Activated naive CD4-positive, alpha-beta T cell treated with anti-CD3 and anti-CD28 coated beads, Interleukin-2, amount 10 ng/mL, durations not matched to agents 7 days and 5 days (primary cell): ENCODE data around the gene ADGRG7.
"Not testable (repeated sequence)": the region's sequence is repeated elsewhere in the genome, so short reads cannot be mapped to it uniquely, and the experiment has no call there.

Source experiments
- CTCF ChIA-PET: fragments of 350-600 bp; sonication (Branson Sonifier 250); formaldehyde crosslinking; loops from one replicate; lab custom pipeline; 2021; ENCODE audit warnings: antibody characterized with exemption; lab: Charles Lee
- DNase-seq: peaks from one replicate; pipeline ENCODE4 v3.0.0-alpha.2; 2020
- H3K27ac Mint-ChIP-seq: one replicate; pipeline ENCODE4 v1.8.0; 2021; ENCODE audit warnings: mild to moderate bottlenecking, moderate library complexity, mixed read lengths
- H3K27me3 Mint-ChIP-seq: one replicate; pipeline ENCODE4 v1.8.0; 2021; ENCODE audit warnings: mild to moderate bottlenecking, mixed read lengths
- H3K36me3 Mint-ChIP-seq: one replicate; pipeline ENCODE4 v1.8.0; 2021; ENCODE audit warnings: mixed read lengths
- H3K4me1 Mint-ChIP-seq: one replicate; pipeline ENCODE4 v1.8.0; 2021; ENCODE audit warnings: mixed read lengths
- H3K4me3 Mint-ChIP-seq: one replicate; pipeline ENCODE4 v1.8.0; 2021; ENCODE audit warnings: mild to moderate bottlenecking, moderate library complexity, mixed read lengths
- H3K9me3 Mint-ChIP-seq: one replicate; pipeline ENCODE4 v1.8.0; 2021; ENCODE audit warnings: mixed read lengths

ADGRG7 gene

GRCh38 chr3:100645913-100646312 lies 36.5 kb downstream of the ADGRG7 start:
- no peak overlapping the region for H3K4me3 Mint-ChIP-seq
- no peak for DNase-seq
- CTCF ChIA-PET: interaction anchor here (0.8 kb wide), 1 partner anchor 151 kb away, joined by 3 read pairs; no protein-coding TSS in a partner anchor
- peaks cover 19% of the 10 kb centered on the region for H3K4me1 Mint-ChIP-seq
- H3K27me3 Mint-ChIP-seq: peaks cover 8% of the 10 kb centered on the region
- H3K36me3 Mint-ChIP-seq: no peaks in the 10 kb centered on the region
- H3K9me3 Mint-ChIP-seq: no peaks in the 10 kb centered on the region
- no peak overlapping the region for H3K27ac Mint-ChIP-seq

- Mint-ChIP-seq H3K4me3 (no peak overlapping the region), H3K36me3 (peaks cover 2% of the 10 kb centered on the region), H3K9me3 (no peaks in the 10 kb centered on the region), H3K27me3 (peaks cover 5% of the 10 kb centered on the region), H3K27ac (no peak overlapping the region), H3K4me1 (peaks cover 16% of the 10 kb centered on the region)
- DNase-seq: no peak
- CTCF ChIA-PET: interaction anchor here (1.3 kb wide), 1 partner anchor 149 kb away, joined by 3 read pairs; no protein-coding TSS in a partner anchor
Measured at GRCh38 chr3:100647171-100647570, 37.8 kb downstream of the ADGRG7 start.

GRCh38 chr3:100647657-100648056 lies 38.3 kb downstream of the ADGRG7 start:
- H3K27me3 Mint-ChIP-seq: peaks cover 5% of the 10 kb centered on the region
- H3K4me3 Mint-ChIP-seq: no peak overlapping the region
- H3K9me3 Mint-ChIP-seq: no peaks in the 10 kb centered on the region
- H3K27ac Mint-ChIP-seq: no peak overlapping the region
- H3K4me1 Mint-ChIP-seq: peaks cover 16% of the 10 kb centered on the region
- CTCF ChIA-PET: interaction anchor here (0.6 to 1.3 kb wide), 2 partner anchors 45 to 149 kb away, joined by 3 read pairs; no protein-coding TSS in a partner anchor
- H3K36me3 Mint-ChIP-seq: peaks cover 2% of the 10 kb centered on the region
- no peak for DNase-seq

GRCh38 chr3:100650651-100651619 lies 41.5 kb downstream of the ADGRG7 start:
- Mint-ChIP-seq H3K27me3 (no peaks in the 10 kb centered on the region), H3K4me1 (peaks cover 16% of the 10 kb centered on the region), H3K27ac (peak overlapping the region; percentile 83), H3K9me3 (no peaks in the 10 kb centered on the region), H3K36me3 (peaks cover 2% of the 10 kb centered on the region), H3K4me3 (peak overlapping the region; percentile 29)
- DNase-seq: peak; percentile 40
- CTCF ChIA-PET: interaction anchor here (0.7 to 2.2 kb wide), 5 partner anchors 14 to 146 kb away, joined by 3 to 5 read pairs (median 4); partner anchors contain the start of gene TFG

- Mint-ChIP-seq H3K27me3 (peaks cover 4% of the 10 kb centered on the region), H3K36me3 (peaks cover 2% of the 10 kb centered on the region), H3K9me3 (no peaks in the 10 kb centered on the region), H3K4me3 (no peak overlapping the region), H3K27ac (no peak overlapping the region), H3K4me1 (peaks cover 16% of the 10 kb centered on the region)
- DNase-seq: no peak
- CTCF ChIA-PET: interaction anchor here (0.7 to 1.3 kb wide), 2 partner anchors 56 to 57 kb away, joined by 3 to 4 read pairs; no protein-coding TSS in a partner anchor
Measured at GRCh38 chr3:100653604-100654294, 44.3 kb downstream of the ADGRG7 start.

GRCh38 chr3:100656945-100657344 lies 47.5 kb downstream of the ADGRG7 start:
- H3K36me3 Mint-ChIP-seq: no peaks in the 10 kb centered on the region
- CTCF ChIA-PET: interaction anchor here (0.6 kb wide), 1 partner anchor 50 kb away, joined by 3 read pairs; no protein-coding TSS in a partner anchor
- no peaks in the 10 kb centered on the region for H3K9me3 Mint-ChIP-seq
- peaks cover 2% of the 10 kb centered on the region for H3K4me1 Mint-ChIP-seq
- no peak for DNase-seq
- H3K4me3 Mint-ChIP-seq: no peak overlapping the region
- H3K27me3 Mint-ChIP-seq: peaks cover 7% of the 10 kb centered on the region
- H3K27ac Mint-ChIP-seq: no peak overlapping the region

- H3K27me3 Mint-ChIP-seq, H3K4me3 Mint-ChIP-seq, DNase-seq, H3K36me3 Mint-ChIP-seq, CTCF ChIA-PET, H3K27ac Mint-ChIP-seq, H3K9me3 Mint-ChIP-seq: not testable (repeated sequence)
- peaks cover 35% of the 10 kb centered on the region for H3K4me1 Mint-ChIP-seq
Measured at GRCh38 chr3:100661294-100661693, 51.9 kb downstream of the ADGRG7 start.

- no peak overlapping the region for H3K27ac Mint-ChIP-seq
- DNase-seq: no peak
- peaks cover 38% of the 10 kb centered on the region for H3K4me1 Mint-ChIP-seq
- H3K4me3 Mint-ChIP-seq: no peak overlapping the region
- peaks cover 4% of the 10 kb centered on the region for H3K36me3 Mint-ChIP-seq
- CTCF ChIA-PET: no interaction called here
- H3K9me3 Mint-ChIP-seq: no peaks in the 10 kb centered on the region
- H3K27me3 Mint-ChIP-seq: peaks cover 5% of the 10 kb centered on the region
Measured at GRCh38 chr3:100662113-100662823, 52.9 kb downstream of the ADGRG7 start.

GRCh38 chr3:100665230-100665629 lies 55.8 kb downstream of the ADGRG7 start:
- peaks cover 4% of the 10 kb centered on the region for H3K36me3 Mint-ChIP-seq
- peaks cover 4% of the 10 kb centered on the region for H3K9me3 Mint-ChIP-seq
- H3K27me3 Mint-ChIP-seq: peaks cover 4% of the 10 kb centered on the region
- peak overlapping the region; percentile 85 for H3K27ac Mint-ChIP-seq
- peak overlapping the region; percentile 17 for H3K4me3 Mint-ChIP-seq
- CTCF ChIA-PET: interaction anchor here (0.9 to 1.8 kb wide), 3 partner anchors 14 to 45 kb away, joined by 3 to 5 read pairs (median 4); no protein-coding TSS in a partner anchor
- H3K4me1 Mint-ChIP-seq: peaks cover 38% of the 10 kb centered on the region
- peak; percentile 68 for DNase-seq

- Mint-ChIP-seq H3K9me3 (peaks cover 14% of the 10 kb centered on the region), H3K4me1 (peaks cover 36% of the 10 kb centered on the region)
- H3K4me3 Mint-ChIP-seq, DNase-seq, H3K36me3 Mint-ChIP-seq, H3K27ac Mint-ChIP-seq, H3K27me3 Mint-ChIP-seq: not testable (repeated sequence)
- CTCF ChIA-PET: interaction anchor here (0.6 kb wide), 1 partner anchor 361 kb away, joined by 3 read pairs; no protein-coding TSS in a partner anchor
Measured at GRCh38 chr3:100666699-100667098, 57.3 kb downstream of the ADGRG7 start.

GRCh38 chr3:100667316-100667715 lies 57.9 kb downstream of the ADGRG7 start:
- H3K27ac Mint-ChIP-seq, H3K27me3 Mint-ChIP-seq, H3K4me3 Mint-ChIP-seq, DNase-seq, H3K36me3 Mint-ChIP-seq: not testable (repeated sequence)
- CTCF ChIA-PET: interaction anchor here (0.6 to 1.6 kb wide), 2 partner anchors 43 to 361 kb away, joined by 3 read pairs; no protein-coding TSS in a partner anchor
- H3K9me3 Mint-ChIP-seq: peaks cover 14% of the 10 kb centered on the region
- peaks cover 36% of the 10 kb centered on the region for H3K4me1 Mint-ChIP-seq

- H3K27ac Mint-ChIP-seq, H3K36me3 Mint-ChIP-seq, DNase-seq, H3K4me3 Mint-ChIP-seq, CTCF ChIA-PET, H3K4me1 Mint-ChIP-seq: not testable (repeated sequence)
- Mint-ChIP-seq H3K27me3 (peaks cover 18% of the 10 kb centered on the region), H3K9me3 (peaks cover 14% of the 10 kb centered on the region)
Measured at GRCh38 chr3:100670995-100671394, 61.6 kb downstream of the ADGRG7 start.

- no peak overlapping the region for H3K4me3 Mint-ChIP-seq
- H3K27me3 Mint-ChIP-seq: peaks cover 15% of the 10 kb centered on the region
- H3K9me3 Mint-ChIP-seq: no peaks in the 10 kb centered on the region
- no peak overlapping the region for H3K27ac Mint-ChIP-seq
- no peaks in the 10 kb centered on the region for H3K4me1 Mint-ChIP-seq
- CTCF ChIA-PET: no interaction called here
- H3K36me3 Mint-ChIP-seq: no peaks in the 10 kb centered on the region
- no peak for DNase-seq
Measured at GRCh38 chr3:100681496-100681895, 72.1 kb downstream of the ADGRG7 start.
